ENCODE results near the gene ETF1.
A peak's percentile ranks its signal among the peaks of the same experiment; 100 is the strongest.

ETF1 gene

DNA sequence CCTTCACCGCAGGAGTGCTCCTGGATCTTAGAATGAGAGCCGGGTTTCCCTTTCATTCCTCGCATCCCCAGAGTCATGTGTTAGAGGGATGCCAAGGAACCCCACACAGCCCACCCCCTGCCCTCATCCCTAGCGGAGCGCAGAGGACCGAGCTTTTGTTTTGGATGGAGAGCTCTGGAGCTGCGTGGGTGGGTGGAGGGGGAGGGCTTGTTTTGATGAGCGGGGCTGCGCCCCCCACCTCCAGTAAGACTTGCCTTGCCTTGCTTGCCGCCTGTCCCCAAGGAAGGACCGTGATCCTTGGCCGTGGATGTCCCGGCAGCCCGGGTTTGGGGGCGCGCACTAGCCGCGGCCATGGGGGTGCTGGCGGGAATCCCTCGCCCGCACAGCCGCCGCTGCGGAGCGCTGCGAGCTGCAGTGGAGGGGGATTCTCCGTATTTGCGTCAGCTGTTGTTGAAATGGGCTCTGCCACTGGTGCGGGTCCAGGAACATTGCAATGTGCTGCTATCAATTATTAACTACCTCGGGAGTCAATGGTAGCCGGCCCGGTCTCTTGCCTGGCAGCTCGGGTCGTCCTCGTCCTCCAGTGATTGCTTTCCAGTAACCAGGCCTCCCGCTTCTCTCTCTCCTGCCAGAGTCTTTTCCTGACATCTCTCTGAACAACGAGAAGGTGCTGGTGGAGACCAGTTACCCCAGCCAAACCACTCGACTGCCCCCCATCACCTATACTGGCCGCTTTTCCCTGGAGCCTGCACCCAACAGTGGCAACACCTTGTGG lies 76.7 kb downstream of the ETF1 start:
- DNase-seq (ENCODE audit: low read depth) = no peak
- peak overlapping the region; percentile 91 for H3K4me3 ChIP-seq (ENCODE audit: low read length)
- TF ChIP-seq, protein P1, sequence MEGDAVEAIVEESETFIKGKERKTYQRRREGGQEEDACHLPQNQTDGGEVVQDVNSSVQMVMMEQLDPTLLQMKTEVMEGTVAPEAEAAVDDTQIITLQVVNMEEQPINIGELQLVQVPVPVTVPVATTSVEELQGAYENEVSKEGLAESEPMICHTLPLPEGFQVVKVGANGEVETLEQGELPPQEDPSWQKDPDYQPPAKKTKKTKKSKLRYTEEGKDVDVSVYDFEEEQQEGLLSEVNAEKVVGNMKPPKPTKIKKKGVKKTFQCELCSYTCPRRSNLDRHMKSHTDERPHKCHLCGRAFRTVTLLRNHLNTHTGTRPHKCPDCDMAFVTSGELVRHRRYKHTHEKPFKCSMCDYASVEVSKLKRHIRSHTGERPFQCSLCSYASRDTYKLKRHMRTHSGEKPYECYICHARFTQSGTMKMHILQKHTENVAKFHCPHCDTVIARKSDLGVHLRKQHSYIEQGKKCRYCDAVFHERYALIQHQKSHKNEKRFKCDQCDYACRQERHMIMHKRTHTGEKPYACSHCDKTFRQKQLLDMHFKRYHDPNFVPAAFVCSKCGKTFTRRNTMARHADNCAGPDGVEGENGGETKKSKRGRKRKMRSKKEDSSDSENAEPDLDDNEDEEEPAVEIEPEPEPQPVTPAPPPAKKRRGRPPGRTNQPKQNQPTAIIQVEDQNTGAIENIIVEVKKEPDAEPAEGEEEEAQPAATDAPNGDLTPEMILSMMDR (conservative IDR thresholded peaks at IDR 0.05; ENCODE audit: low read depth, low read length) = no peak

DNA sequence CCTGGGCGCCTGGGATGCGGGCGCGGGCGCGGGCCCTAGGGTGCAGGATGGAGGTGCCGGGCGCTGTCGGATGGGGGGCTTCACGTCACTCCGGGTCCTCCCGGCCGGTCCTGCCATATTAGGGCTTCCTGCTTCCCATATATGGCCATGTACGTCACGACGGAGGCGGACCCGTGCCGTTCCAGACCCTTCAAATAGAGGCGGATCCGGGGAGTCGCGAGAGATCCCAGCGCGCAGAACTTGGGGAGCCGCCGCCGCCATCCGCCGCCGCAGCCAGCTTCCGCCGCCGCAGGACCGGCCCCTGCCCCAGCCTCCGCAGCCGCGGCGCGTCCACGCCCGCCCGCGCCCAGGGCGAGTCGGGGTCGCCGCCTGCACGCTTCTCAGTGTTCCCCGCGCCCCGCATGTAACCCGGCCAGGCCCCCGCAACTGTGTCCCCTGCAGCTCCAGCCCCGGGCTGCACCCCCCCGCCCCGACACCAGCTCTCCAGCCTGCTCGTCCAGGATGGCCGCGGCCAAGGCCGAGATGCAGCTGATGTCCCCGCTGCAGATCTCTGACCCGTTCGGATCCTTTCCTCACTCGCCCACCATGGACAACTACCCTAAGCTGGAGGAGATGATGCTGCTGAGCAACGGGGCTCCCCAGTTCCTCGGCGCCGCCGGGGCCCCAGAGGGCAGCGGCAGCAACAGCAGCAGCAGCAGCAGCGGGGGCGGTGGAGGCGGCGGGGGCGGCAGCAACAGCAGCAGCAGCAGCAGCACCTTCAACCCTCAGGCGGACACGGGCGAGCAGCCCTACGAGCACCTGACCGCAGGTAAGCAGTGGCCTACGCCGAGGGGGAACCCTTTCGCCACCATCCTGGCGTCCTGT lies 77.5 kb downstream of the ETF1 start, which contains the start of gene EGR1:
TSS of gene EGR1 (plus strand) at position 219 of the 864 bp plus-strand sequence. CDS start at position 502, 283 bp downstream.
- peak within 1 kb of the TSS; percentile 91 for H3K4me3 ChIP-seq (ENCODE audit: low read length)
- DNase-seq (ENCODE audit: low read depth) = peak; percentile 70
- TF ChIP-seq, protein P1 (conservative IDR thresholded peaks at IDR 0.05; ENCODE audit: low read depth, low read length) = no peak

DNA sequence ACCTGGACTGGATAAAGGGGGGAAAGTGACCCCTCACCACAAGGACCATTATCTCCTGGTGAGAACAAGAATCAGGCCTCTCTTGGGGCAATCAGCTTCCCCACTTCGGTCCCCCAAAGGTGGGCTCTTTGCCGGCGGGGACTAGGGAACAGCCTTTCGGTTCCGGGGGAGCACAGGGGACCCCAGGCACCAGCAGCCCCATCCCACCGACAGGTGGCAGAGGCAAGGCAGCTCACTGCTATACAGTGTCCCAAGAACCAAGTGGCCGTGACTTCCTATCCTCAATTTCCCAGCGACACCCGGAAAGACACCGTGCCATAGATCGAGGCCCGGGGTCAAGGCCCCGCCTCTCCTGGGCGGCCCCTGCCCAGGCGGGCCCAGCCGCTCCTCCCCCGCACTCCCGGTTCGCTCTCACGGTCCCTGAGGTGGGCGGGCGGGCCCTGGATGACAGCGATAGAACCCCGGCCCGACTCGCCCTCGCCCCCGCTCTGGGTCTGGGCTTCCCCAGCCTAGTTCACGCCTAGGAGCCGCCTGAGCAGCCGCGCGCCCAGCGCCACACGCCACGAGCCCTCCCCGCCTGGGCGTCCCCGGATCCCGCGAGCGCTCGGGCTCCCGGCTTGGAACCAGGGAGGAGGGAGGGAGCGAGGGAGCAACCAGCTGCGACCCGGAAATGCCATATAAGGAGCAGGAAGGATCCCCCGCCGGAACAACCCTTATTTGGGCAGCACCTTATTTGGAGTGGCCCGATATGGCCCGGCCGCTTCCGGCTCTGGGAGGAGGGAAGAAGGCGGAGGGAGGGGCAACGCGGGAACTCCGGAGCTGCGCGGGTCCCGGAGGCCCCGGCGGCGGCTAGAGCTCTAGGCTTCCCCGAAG lies 78.4 kb downstream of the ETF1 start:
- DNase-seq (ENCODE audit: low read depth) = peak; percentile 96
- peak overlapping the region; percentile 91 for H3K4me3 ChIP-seq (ENCODE audit: low read length)
- TF ChIP-seq, protein P1 (conservative IDR thresholded peaks at IDR 0.05; ENCODE audit: low read depth, low read length) = no peak

DNA sequence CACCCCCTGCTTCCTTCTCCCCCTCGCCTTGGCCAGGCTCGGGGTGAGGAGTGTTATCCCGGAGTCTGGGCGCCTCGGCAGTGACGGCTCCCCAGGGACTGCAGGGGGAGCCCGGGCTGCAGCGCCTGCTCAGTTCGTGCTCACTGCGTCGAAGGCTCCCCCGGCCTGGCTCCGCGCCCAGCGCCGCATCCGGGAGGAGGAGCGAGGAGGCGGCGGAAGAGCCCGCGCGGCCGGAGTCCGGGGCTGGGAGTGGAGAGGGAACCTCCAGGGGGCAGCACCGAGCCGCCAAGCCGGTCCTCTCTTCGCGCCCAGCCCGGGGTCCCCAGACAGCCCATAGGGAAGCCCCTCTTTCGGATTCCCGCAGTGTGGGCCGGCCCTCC lies 79.0 kb downstream of the ETF1 start:
- peak overlapping the region; percentile 91 for H3K4me3 ChIP-seq (ENCODE audit: low read length)
- TF ChIP-seq, protein P1 (conservative IDR thresholded peaks at IDR 0.05; ENCODE audit: low read depth, low read length) = peak; percentile 66
- DNase-seq (ENCODE audit: low read depth) = peak; percentile 82

DNA sequence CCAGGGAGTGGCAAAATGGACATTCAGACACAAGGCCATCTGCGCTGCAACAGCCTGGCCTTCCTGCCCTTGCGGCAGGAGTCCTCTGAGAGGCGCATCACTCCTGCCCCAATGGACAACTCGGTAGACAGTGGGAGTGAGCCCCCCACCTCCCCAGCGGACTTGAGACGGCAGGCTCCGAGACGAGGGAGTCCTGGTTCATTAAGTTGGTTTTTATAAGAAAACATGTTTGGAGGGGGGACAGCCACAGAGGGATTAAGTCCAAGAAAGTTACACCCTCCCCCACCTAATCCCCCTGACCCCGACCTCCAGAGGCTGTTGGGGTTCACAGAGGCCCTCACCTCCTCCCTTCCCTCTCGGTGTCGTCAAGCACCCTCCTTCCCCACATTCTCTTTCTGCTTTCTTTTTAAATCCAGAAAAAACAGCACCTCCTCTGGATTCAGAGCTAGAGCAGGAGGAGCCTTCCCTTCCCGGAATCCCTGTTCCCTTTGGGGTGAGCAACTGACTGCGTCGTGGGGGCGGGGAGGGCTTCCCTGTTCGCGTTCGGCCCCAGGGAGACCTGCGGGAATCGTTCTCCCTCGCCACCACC lies 79.5 kb downstream of the ETF1 start:
- TF ChIP-seq, protein P1 (conservative IDR thresholded peaks at IDR 0.05; ENCODE audit: low read depth, low read length) = peak; percentile 4
- peak overlapping the region; percentile 91 for H3K4me3 ChIP-seq (ENCODE audit: low read length)
- DNase-seq (ENCODE audit: low read depth) = no peak

DNA sequence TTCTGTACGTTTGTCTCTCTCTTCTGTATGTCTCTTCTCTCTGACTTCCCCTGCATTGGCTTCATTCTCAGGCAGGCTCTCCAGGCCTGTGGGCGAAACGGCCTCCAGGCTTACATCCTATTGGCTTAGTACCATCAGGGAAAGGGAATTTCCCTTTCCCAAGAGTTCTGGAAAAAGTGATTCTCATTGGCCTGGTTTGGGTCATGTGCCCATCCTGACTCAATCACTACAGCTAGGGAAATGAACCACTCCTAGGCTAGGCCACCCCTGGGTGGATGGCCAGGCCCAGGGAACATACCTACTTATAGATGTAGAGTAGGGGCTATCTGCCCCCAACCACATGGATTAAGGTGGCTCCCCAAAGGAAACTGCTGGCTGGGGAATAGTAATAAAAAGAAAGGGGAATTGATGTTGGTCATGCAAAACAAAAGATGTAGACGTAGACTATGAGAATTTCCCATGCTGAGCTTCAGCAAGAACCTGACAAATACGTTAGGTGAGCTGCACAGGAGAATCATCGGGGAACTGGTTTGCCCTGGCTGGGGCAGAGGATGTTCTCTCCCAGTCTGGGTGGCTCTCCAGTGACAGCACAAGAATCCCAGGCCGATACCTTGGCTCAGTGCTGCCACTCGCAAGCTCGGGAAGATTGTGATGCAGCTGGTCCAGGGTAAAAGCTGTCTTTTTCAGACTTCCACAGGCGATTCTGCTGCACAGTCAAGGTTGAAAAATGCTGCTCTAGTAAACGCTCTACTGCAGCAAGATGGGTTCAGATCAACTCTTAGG lies 81.5 kb downstream of the ETF1 start:
- DNase-seq (ENCODE audit: low read depth) = no peak
- TF ChIP-seq, protein P1 (conservative IDR thresholded peaks at IDR 0.05; ENCODE audit: low read depth, low read length) = no peak
- H3K4me3 ChIP-seq (ENCODE audit: low read length) = no peak overlapping the region
